Measurements from ENCODE around the gene PGAP1.
A peak's percentile ranks its signal among the peaks of the same experiment; 100 is the strongest.

The PGAP1 gene

GRCh38 chr2:196926562-196927375, at the start of gene PGAP1:
Gene PGAP1, minus strand, starts transcription at chr2:196926707. Its CDS starts 91 bp downstream, at chr2:196926616.
- peak; percentile 85 for DNase-seq (ENCODE audit: low read depth)

GRCh38 chr2:196974970-196975369, 48.5 kb upstream of the PGAP1 start:
- no peak for DNase-seq (ENCODE audit: low read depth)

GRCh38 chr2:196971574-196972279, 45.2 kb upstream of the PGAP1 start:
- no peak for DNase-seq (ENCODE audit: low read depth)

GRCh38 chr2:196970099-196970498, 43.6 kb upstream of the PGAP1 start:
- DNase-seq (ENCODE audit: low read depth) = no peak

- DNase-seq (ENCODE audit: low read depth) = no peak
These were observed 42.0 kb upstream of the PGAP1 start for GRCh38 chr2:196968516-196968915.

- no peak for DNase-seq (ENCODE audit: low read depth)
These were observed 41.3 kb upstream of the PGAP1 start for GRCh38 chr2:196967775-196968174.

- DNase-seq (ENCODE audit: low read depth) = no peak
These were observed 40.6 kb upstream of the PGAP1 start for GRCh38 chr2:196967116-196967515.

GRCh38 chr2:196966061-196966460, 39.6 kb upstream of the PGAP1 start:
- DNase-seq (ENCODE audit: low read depth) = no peak

- no peak for DNase-seq (ENCODE audit: low read depth)
These were observed 39.1 kb upstream of the PGAP1 start for GRCh38 chr2:196965651-196966050.

- no peak for DNase-seq (ENCODE audit: low read depth)
These were observed 37.5 kb upstream of the PGAP1 start for GRCh38 chr2:196963961-196964360.

GRCh38 chr2:196963043-196963442, 36.5 kb upstream of the PGAP1 start:
- no peak for DNase-seq (ENCODE audit: low read depth)

- DNase-seq (ENCODE audit: low read depth) = no peak
These were observed 35.8 kb upstream of the PGAP1 start for GRCh38 chr2:196962325-196962724.

- DNase-seq (ENCODE audit: low read depth) = no peak
These were observed 35.4 kb upstream of the PGAP1 start for GRCh38 chr2:196961889-196962288.

GRCh38 chr2:196959734-196960338, 33.3 kb upstream of the PGAP1 start:
- DNase-seq (ENCODE audit: low read depth) = no peak

GRCh38 chr2:196959281-196959680, 32.8 kb upstream of the PGAP1 start:
- no peak for DNase-seq (ENCODE audit: low read depth)

- no peak for DNase-seq (ENCODE audit: low read depth)
These were observed 31.5 kb upstream of the PGAP1 start for GRCh38 chr2:196957881-196958525.

GRCh38 chr2:196957442-196957841, 30.9 kb upstream of the PGAP1 start:
- no peak for DNase-seq (ENCODE audit: low read depth)

GRCh38 chr2:196956069-196956468, 29.6 kb upstream of the PGAP1 start:
- no peak for DNase-seq (ENCODE audit: low read depth)

- no peak for DNase-seq (ENCODE audit: low read depth)
These were observed 28.5 kb upstream of the PGAP1 start for GRCh38 chr2:196955036-196955435.

- no peak for DNase-seq (ENCODE audit: low read depth)
These were observed 27.5 kb upstream of the PGAP1 start for GRCh38 chr2:196954001-196954400.

- DNase-seq (ENCODE audit: low read depth) = no peak
These were observed 26.4 kb upstream of the PGAP1 start for GRCh38 chr2:196952936-196953335.

- no peak for DNase-seq (ENCODE audit: low read depth)
These were observed 25.5 kb upstream of the PGAP1 start for GRCh38 chr2:196951973-196952372.

GRCh38 chr2:196949116-196949515, 22.6 kb upstream of the PGAP1 start:
- DNase-seq (ENCODE audit: low read depth) = no peak
